Activated CD8-positive, alpha-beta T cell treated with anti-CD3 and anti-CD28 coated beads for 36 hours (primary cell): ENCODE measurements around the gene TGFBR2. TPM values are rescaled to one million over a fixed set of nuclear protein-coding genes. Genes with fewer than 3 reads are reported as not detected.

Experiments used
- ATAC-seq: fragments of 200-7000 bp; cut with Tn5 transposase; one replicate; pipeline ENCODE4 v1.10.0; 2021; ENCODE audit warnings: mild to moderate bottlenecking, moderate library complexity
- CTCF ChIA-PET: fragments of 350-600 bp; sonication (Branson Sonifier 250); formaldehyde crosslinking; loops from one replicate; lab custom pipeline; 2021; ENCODE audit warnings: antibody characterized with exemption; lab: Charles Lee
- POLR2A ChIA-PET: fragments of 350-600 bp; sonication (Branson Sonifier 250); formaldehyde crosslinking; loops from one replicate; lab custom pipeline; 2021; ENCODE audit warnings: antibody characterized with exemption; lab: Charles Lee
- DNase-seq: peaks from one replicate; pipeline ENCODE4 v3.0.0-alpha.2; 2020
- H3K27ac Mint-ChIP-seq: one replicate; pipeline ENCODE4 v1.8.0; 2021; ENCODE audit warnings: mild to moderate bottlenecking, mixed read lengths
- H3K27me3 Mint-ChIP-seq: one replicate; pipeline ENCODE4 v1.8.0; 2021; ENCODE audit warnings: mixed read lengths
- H3K36me3 Mint-ChIP-seq: one replicate; pipeline ENCODE4 v1.8.0; 2021; ENCODE audit warnings: low read depth, mixed read lengths
- H3K4me1 Mint-ChIP-seq: one replicate; pipeline ENCODE4 v1.8.0; 2021; ENCODE audit warnings: low read depth, mixed read lengths
- H3K4me3 Mint-ChIP-seq: one replicate; pipeline ENCODE4 v1.8.0; 2021; ENCODE audit warnings: mild to moderate bottlenecking, moderate library complexity, mixed read lengths
- H3K9me3 Mint-ChIP-seq: one replicate; pipeline ENCODE4 v1.8.0; 2021; ENCODE audit warnings: mixed read lengths
- intact Hi-C: fragments of 100-400 bp; cut with micrococcal nuclease; formaldehyde crosslinking; loops from one replicate; pipeline ENCODE4 v1.10.0; 2022
- total RNA-seq, 2 experiments: library from RNA; stranded (reverse); gene quantifications; one replicate each; pipeline ENCODE4 v1.2.3, GENCODE V29; 2021
- TF ChIP-seq, protein P1 (sequence below): fragments of 200-600 bp; IDR thresholded peaks from one replicate; pipeline ENCODE4 v1.8.0; 2022; ENCODE audit warnings: antibody characterized with exemption, mild to moderate bottlenecking

The TGFBR2 gene
- total RNA-seq, 2 experiments from 2014 or later: 49.1 to 50.0 TPM

DNA sequence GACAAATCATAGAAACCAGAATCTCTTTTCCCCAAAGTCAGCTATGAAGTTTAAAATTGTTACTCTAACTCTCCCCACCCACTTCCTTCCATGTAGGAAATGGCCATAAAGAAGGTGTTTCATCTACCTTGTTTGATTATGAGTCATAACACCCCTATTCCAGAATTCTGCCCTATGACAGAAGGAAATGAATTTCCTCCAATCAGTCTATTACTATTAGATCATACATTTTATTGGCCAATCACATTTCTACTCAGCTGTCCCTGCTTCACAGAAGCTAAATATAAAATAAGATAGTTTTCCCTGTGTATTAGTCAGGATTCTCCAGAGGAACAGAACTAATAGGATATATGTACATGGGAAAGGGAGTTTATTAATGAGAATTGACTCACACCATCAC, 102.1 kb downstream of the TGFBR2 start:
- H3K27ac Mint-ChIP-seq: no peak overlapping the region
- ChIA-PET CTCF (interaction anchor here (0.7 to 1.3 kb wide), 4 partner anchors 14 to 21 kb away, joined by 3 to 4 read pairs (median 3); no protein-coding TSS in a partner anchor), POLR2A (interaction anchor here (1.0 to 1.6 kb wide), 2 partner anchors 12 to 20 kb away, joined by 3 read pairs; no protein-coding TSS in a partner anchor)
- H3K4me3 Mint-ChIP-seq: no peak overlapping the region
- H3K36me3 Mint-ChIP-seq: peaks cover 13% of the 10 kb centered on the region
- H3K9me3 Mint-ChIP-seq: peaks cover 6% of the 10 kb centered on the region
- ATAC-seq: no peak
- H3K27me3 Mint-ChIP-seq: no peaks in the 10 kb centered on the region
- intact Hi-C loops: no loop called here
- TF ChIP-seq, protein P1, sequence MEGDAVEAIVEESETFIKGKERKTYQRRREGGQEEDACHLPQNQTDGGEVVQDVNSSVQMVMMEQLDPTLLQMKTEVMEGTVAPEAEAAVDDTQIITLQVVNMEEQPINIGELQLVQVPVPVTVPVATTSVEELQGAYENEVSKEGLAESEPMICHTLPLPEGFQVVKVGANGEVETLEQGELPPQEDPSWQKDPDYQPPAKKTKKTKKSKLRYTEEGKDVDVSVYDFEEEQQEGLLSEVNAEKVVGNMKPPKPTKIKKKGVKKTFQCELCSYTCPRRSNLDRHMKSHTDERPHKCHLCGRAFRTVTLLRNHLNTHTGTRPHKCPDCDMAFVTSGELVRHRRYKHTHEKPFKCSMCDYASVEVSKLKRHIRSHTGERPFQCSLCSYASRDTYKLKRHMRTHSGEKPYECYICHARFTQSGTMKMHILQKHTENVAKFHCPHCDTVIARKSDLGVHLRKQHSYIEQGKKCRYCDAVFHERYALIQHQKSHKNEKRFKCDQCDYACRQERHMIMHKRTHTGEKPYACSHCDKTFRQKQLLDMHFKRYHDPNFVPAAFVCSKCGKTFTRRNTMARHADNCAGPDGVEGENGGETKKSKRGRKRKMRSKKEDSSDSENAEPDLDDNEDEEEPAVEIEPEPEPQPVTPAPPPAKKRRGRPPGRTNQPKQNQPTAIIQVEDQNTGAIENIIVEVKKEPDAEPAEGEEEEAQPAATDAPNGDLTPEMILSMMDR: no peak
- H3K4me1 Mint-ChIP-seq: peaks cover 15% of the 10 kb centered on the region
- no peak for DNase-seq

DNA sequence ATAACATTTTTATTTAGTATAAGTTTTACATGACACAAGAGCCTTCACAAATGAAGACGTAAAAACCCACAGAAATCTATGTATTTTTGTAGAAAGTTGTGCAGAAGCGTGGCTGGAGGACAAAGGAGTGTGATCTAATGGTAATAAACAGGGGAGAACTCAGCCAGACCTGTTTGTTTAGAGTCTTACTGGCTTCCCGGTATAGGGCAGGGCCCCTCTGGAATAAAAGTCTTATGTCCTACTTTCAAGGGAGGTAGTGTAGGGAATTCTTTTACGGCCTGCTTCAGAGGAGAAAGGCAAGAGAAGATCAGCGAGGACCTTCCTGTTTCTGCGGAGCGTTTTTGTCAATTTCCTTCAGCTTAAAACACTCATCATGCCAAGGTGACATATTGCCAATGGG, 103.6 kb downstream of the TGFBR2 start:
- CTCF ChIA-PET: no interaction called here
- Mint-ChIP-seq H3K4me1 (peaks cover 11% of the 10 kb centered on the region), H3K4me3 (no peak overlapping the region), H3K27me3 (no peaks in the 10 kb centered on the region), H3K9me3 (peaks cover 6% of the 10 kb centered on the region), H3K36me3 (peaks cover 8% of the 10 kb centered on the region), H3K27ac (no peak overlapping the region)
- intact Hi-C loops: no loop called here
- TF ChIP-seq, protein P1: no peak
- POLR2A ChIA-PET: no interaction called here
- DNase-seq (no peak), ATAC-seq (no peak)

DNA sequence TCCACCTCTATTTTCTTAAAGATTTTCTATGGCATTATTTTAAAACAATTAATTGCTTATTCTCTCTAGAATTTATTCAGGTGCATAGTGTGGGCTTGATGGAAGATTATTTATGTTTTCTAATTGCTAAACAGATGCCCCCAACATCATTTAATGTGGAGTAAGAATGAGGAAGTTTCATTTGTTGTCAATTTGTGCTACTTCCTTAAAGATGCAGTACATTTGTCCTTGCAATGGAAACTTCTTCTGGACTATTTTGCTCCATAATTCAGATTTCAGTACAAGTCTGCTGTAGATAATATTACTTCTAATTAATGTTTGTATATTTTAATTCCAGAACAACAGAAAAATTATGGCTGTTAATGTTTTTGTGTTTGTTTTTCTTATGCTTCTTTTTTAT, 104.8 kb downstream of the TGFBR2 start:
- TF ChIP-seq, protein P1: no peak
- peaks cover 11% of the 10 kb centered on the region for H3K4me1 Mint-ChIP-seq
- intact Hi-C loops: no loop called here
- POLR2A ChIA-PET: no interaction called here
- ATAC-seq: no peak
- DNase-seq: no peak
- no peak overlapping the region for H3K27ac Mint-ChIP-seq
- H3K9me3 Mint-ChIP-seq: peaks cover 10% of the 10 kb centered on the region
- H3K27me3 Mint-ChIP-seq: no peaks in the 10 kb centered on the region
- CTCF ChIA-PET: no interaction called here
- H3K36me3 Mint-ChIP-seq: peaks cover 8% of the 10 kb centered on the region
- H3K4me3 Mint-ChIP-seq: no peak overlapping the region

DNA sequence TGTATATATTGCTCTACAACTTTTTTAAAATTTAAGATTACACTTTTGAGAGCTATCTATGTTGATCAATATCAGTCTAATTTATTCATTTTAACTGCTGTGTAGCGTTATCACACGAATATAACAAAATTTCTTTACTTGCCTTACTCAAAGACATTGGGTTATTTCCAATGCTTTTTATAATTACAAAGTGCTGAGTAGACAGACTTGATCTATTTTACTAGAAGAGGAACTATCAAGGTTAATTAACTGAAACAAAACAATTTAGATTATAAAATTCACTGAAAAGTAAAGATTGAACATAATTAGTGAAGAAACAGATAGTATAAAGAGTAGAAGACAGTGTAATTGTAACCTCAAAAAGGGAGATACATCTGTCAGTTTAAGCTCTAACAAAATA, 105.5 kb downstream of the TGFBR2 start:
- intact Hi-C loops: no loop called here
- POLR2A ChIA-PET: no interaction called here
- ATAC-seq: no peak

GRCh38 chr3:30712991-30713390, 106.6 kb downstream of the TGFBR2 start:
- TF ChIP-seq, protein P1: no peak
- Mint-ChIP-seq H3K36me3 (no peaks in the 10 kb centered on the region), H3K4me1 (peaks cover 11% of the 10 kb centered on the region), H3K9me3 (peaks cover 4% of the 10 kb centered on the region), H3K4me3 (no peak overlapping the region), H3K27me3 (no peaks in the 10 kb centered on the region), H3K27ac (no peak overlapping the region)
- intact Hi-C loops: no loop called here
- ATAC-seq (no peak), DNase-seq (no peak)
- POLR2A ChIA-PET: interaction anchor here (1.3 kb wide), 1 partner anchor 8 kb away, joined by 3 read pairs; no protein-coding TSS in a partner anchor
- CTCF ChIA-PET: interaction anchor here (1.0 to 1.3 kb wide), 4 partner anchors 12 to 513 kb away, joined by 3 to 5 read pairs (median 3); no protein-coding TSS in a partner anchor

More for the DNA sequence above, 105.5 kb downstream of the TGFBR2 start:
- TF ChIP-seq, protein P1: no peak
- peaks cover 11% of the 10 kb centered on the region for H3K4me1 Mint-ChIP-seq
- no peaks in the 10 kb centered on the region for H3K27me3 Mint-ChIP-seq
- H3K27ac Mint-ChIP-seq: no peak overlapping the region
- H3K4me3 Mint-ChIP-seq: no peak overlapping the region
- DNase-seq: no peak
- peaks cover 3% of the 10 kb centered on the region for H3K36me3 Mint-ChIP-seq
- CTCF ChIA-PET: no interaction called here
- peaks cover 6% of the 10 kb centered on the region for H3K9me3 Mint-ChIP-seq
